GM13977 (cell line): ENCODE data around the gene LGR6.
A peak's percentile ranks its signal among the peaks of the same experiment; 100 is the strongest.
"Not testable (repeated sequence)": the region's sequence is repeated elsewhere in the genome, so short reads cannot be mapped to it uniquely, and the experiment has no call there.

Experiments used
- DNase-seq: peaks from one replicate; pipeline ENCODE4 v3.0.0; 2012; ENCODE audit warnings: low spot score
- CTCF ChIP-seq: IDR thresholded peaks from 2 replicates; pipeline ENCODE4 v1.5.1; 2012; ENCODE audit warnings: mild to moderate bottlenecking, control low read depth; ENCODE audit not compliant: insufficient read depth; ENCODE audit errors: extremely low read depth, missing control alignments
- in situ Hi-C: fragments of 300-500 bp; cut with MboI; formaldehyde crosslinking; loops from one replicate; pipeline ENCODE4 v1.12.0; 2022; ENCODE audit warnings: low sequenced_read_pairs, low pct_unique_long_range_greater_than_20kb, mixed read lengths, inconsistent platforms; ENCODE audit not compliant: unreplicated experiment

LGR6 gene

GRCh38 chr1:202164271-202165037, 29.1 kb upstream of the LGR6 start:
- no peak for TF ChIP-seq CTCF
- in situ Hi-C loops: no loop called here
- DNase-seq: peak; percentile 87

- no peak for DNase-seq
- in situ Hi-C loops: no loop called here
- no peak for TF ChIP-seq CTCF
Observed at GRCh38 chr1:202165267-202165941, 28.2 kb upstream of the LGR6 start.

GRCh38 chr1:202165942-202166843, 27.4 kb upstream of the LGR6 start:
- in situ Hi-C loops: no loop called here
- TF ChIP-seq CTCF: no peak
- no peak for DNase-seq

- DNase-seq, in situ Hi-C loops: not testable (repeated sequence)
Observed at GRCh38 chr1:202167054-202167453, 26.5 kb upstream of the LGR6 start.

- no peak for DNase-seq
- no peak for TF ChIP-seq CTCF
- in situ Hi-C loops: no loop called here
Observed at GRCh38 chr1:202167708-202168415, 25.7 kb upstream of the LGR6 start.

GRCh38 chr1:202168861-202169260, 24.7 kb upstream of the LGR6 start:
- no peak for DNase-seq
- in situ Hi-C loops: no loop called here
- no peak for TF ChIP-seq CTCF
